CD4-positive, alpha-beta T cell treated with Interferon alpha-2 for 1 hour (primary cell): ENCODE data around the gene ADAM10.
"Not testable (repeated sequence)": the region's sequence is repeated elsewhere in the genome, so short reads cannot be mapped to it uniquely, and the experiment has no call there.

Source experiments
- DNase-seq, 2 donors: peaks; one replicate each; pipeline ENCODE4 v3.0.0-alpha.2; 2020 to 2022

ADAM10 gene, protein sequence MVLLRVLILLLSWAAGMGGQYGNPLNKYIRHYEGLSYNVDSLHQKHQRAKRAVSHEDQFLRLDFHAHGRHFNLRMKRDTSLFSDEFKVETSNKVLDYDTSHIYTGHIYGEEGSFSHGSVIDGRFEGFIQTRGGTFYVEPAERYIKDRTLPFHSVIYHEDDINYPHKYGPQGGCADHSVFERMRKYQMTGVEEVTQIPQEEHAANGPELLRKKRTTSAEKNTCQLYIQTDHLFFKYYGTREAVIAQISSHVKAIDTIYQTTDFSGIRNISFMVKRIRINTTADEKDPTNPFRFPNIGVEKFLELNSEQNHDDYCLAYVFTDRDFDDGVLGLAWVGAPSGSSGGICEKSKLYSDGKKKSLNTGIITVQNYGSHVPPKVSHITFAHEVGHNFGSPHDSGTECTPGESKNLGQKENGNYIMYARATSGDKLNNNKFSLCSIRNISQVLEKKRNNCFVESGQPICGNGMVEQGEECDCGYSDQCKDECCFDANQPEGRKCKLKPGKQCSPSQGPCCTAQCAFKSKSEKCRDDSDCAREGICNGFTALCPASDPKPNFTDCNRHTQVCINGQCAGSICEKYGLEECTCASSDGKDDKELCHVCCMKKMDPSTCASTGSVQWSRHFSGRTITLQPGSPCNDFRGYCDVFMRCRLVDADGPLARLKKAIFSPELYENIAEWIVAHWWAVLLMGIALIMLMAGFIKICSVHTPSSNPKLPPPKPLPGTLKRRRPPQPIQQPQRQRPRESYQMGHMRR

DNA sequence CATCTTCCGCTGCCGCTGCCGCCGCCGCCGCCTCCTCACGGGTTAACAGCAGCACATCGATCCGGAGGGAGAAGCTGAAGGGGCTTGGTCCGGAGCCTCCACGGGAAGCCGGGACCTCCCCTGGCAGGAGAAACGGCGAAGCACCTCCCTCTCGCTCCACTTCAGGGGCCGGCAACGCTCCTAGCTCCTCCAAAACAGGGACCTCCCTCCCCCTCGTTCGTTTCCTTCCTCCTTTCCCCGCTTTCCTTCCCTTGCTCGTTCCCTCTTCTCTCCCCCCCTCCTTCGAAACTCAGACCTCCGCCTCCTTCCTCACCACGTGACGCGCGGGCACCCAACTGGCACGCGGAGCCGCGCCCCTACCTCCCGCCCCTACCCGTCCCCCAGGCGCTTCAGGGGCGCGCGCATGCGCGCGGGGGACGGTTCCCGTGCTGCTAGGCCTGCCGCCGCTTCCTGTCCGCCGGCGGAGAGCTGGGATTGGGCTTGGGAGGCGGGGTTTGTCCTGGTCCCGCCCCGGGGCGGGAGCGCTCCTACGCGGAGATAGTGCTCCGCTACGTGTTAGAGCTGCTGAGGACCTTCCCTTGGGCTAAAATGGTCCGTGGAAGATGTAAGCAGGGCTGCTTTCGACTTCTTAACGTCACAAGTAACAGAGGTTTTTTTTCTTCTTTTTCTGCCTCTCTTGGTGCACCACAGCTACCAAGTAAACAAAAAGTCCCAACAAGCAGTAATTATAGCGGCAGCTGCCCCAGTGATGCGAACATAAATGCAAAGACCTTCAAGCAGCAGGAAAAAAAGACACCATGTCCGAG, at the start of gene ADAM10:
Gene ADAM10 (minus strand): TSS at position 176 of the 806 bp plus-strand sequence. CDS start 173 bp downstream, at position 3.
- DNase-seq: peak; percentile 98 to 99

- DNase-seq: no peak
Observed at GRCh38 chr15:58797505-58797904, 48.0 kb upstream of the ADAM10 start.

DNA sequence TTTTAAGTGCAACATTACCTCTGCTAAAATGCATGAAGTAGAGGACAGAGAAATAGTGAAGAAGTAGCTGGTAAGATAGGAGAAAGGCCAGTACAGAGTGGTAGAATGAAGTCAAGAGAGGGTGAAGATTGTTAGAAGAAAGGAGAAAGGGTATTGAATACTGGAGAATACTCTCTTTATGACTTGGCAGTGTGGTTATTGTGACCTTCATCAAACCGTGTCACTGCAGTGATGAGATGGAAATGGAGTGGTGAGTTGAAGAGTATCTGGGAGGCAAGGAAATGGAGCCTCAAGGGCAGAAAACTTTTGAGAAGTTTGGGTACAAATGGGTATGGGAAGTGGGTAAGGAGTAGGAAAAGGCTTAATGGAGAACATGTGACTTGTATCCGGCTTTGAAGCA, 46.3 kb upstream of the ADAM10 start:
- DNase-seq: no peak

GRCh38 chr15:58793862-58794261, 44.4 kb upstream of the ADAM10 start:
- no peak for DNase-seq

DNA sequence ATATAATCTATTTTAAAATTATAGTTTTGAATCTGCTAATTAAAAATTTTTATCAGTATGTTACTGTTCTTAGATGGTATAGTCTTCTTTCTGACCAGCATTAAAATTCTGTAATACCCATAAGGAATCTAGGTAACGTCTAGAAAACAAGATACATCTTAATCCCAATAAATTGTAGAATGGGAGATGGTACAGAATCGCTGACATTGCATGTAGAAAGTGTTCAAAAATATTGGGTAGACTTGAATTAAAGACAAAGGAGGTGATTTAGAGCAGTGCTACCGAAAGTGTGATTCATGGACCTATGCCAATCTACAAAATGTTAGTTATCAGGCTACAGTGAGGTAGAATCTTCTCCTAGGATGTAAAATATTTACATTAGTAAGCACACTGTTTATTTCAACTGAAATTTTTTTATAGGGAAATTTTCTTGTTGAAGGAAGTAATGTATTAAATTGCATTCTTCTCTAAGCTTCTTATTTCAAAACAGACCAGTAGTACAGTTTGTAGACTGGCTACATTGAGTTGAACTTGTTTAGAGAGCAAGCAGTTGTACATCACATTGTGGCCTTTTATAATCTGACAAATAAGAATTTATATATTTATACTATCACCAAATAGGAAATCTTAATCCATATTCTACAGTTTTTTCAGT, 38.7 kb upstream of the ADAM10 start:
- no peak for DNase-seq

GRCh38 chr15:58785355-58785754, 35.8 kb upstream of the ADAM10 start:
- DNase-seq: no peak

- DNase-seq: no peak
Observed at GRCh38 chr15:58779554-58779953, 30.0 kb upstream of the ADAM10 start.

DNA sequence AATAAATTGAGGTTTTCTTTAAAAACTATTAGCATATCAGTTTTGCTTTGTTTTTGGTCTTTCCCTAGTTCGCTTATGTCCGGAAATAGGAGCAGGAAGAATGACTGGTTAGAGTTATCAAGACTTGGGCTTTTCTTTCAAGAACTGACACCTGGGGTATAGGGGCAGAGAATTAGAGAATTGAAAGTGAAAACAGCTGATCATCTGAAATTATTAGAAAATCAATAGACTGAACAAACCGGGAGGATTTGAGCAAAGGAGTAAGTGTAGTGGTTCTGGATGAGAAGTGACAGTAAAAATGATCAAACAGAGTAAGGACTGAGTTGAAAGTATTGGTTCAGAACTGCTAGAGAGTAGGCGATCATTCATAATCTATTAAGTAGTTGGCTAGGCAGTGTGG, 27.6 kb upstream of the ADAM10 start:
- DNase-seq: no peak

DNA sequence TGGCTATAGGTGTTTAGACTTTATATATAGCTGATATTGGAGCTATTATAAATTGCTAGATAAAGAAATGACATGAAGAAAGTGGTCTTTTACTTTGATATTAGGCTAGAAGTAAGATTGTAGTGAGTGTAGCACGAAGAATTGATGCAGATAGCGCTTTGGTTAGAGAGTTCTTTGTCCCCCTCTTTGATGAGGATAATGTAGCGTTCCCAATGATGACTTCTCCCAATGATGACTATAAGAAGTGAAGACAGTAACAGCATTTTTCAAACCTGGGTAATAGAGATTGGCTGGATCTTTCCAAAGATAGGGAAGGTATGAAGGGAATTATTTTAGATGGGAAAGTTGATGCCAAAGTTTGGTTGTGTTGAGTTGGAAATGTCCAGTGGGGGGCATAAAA, 25.9 kb upstream of the ADAM10 start:
- DNase-seq: no peak

- no peak for DNase-seq
Observed at GRCh38 chr15:58773024-58773423, 23.5 kb upstream of the ADAM10 start.

DNA sequence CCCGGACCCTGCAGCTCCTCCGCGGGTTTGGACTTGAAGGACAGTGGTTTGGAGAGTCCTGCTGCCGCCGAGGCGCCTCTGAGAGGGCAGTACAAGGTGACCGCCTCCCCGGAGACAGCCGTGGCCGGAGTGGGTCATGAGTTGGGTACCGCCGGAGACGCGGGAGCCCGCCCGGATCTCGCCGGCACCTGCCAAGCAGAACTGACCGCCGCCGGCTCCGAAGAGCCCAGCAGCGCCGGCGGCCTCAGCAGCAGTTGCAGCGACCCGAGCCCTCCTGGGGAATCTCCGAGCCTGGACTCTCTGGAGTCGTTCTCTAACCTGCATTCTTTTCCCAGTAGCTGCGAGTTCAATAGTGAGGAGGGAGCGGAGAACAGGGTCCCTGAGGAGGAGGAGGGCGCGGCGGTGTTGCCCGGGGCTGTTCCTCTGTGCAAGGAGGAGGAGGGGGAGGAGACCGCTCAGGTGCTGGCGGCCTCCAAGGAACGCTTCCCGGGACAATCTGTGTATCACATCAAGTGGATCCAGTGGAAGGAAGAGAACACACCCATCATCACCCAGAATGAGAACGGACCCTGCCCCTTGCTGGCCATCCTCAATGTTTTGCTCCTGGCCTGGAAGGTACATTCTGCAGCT, 22.2 kb upstream of the ADAM10 start:
- DNase-seq: peak in 1 of 2 donors; percentile 14

- DNase-seq: peak; percentile 93 to 94
Observed at GRCh38 chr15:58770857-58771620, 21.5 kb upstream of the ADAM10 start, which contains the start of gene MINDY2. TSS of gene MINDY2 (plus strand) at chr15:58771302. CDS start at chr15:58771396, 94 bp downstream.

DNA sequence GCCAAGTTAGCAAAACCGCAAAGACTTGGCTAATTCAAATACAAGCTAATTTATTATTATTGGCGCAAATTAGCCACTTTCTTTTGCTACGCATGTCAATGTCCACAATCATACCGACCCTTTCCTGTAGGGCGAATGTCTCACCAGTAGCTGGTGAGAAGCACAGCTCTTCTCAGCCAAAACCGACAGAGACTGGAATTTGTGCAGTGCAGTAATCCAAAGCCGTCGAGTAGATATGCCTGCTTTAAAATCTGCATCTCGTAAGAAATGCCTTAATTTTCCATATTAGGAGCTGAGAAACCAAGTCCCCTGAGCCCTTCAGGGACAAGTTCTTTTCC, 21.0 kb upstream of the ADAM10 start:
- DNase-seq: peak; percentile 9 to 47

DNA sequence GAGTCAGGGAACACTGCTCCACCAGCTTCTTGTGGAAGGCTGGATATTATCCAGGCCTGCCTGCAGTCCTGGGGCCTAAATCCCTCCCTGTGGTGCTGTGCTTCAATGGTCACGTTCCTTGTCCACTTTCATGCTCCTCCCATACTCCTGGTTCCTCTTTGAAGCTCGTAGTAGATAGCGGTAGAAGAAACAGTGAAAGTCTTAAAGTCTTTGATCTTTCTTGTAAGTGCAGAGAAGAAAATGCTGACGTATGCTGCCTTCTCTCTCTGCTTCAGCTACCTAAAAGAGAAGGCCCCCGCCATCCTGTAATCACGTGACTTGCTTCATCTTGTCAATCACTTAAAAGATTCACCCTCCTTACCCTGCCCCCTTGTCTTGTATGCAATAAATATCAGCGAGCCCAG, 19.1 kb upstream of the ADAM10 start:
- not testable (repeated sequence) for DNase-seq

GRCh38 chr15:58766290-58766689, 16.8 kb upstream of the ADAM10 start:
- DNase-seq: no peak

DNA sequence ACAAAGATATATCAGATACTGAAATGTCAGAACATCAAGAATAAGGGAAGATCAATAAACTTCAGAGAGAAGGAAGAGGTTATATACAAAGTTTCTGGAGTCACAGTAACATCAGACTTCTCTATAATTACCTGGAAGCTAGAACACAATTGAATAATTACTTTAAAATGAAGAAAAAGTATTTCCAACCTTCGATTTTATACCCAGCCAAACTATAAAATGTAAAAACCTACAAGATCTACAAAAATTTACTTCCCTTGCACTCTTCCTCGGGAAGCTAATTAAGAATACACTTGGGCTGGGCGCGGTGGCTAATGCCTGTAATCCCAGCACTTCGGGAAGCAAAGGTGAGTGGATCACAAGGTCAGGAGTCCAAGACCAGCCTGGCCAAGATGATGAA, 15.0 kb upstream of the ADAM10 start:
- DNase-seq: no peak

- DNase-seq: no peak
Observed at GRCh38 chr15:58762731-58763130, 13.2 kb upstream of the ADAM10 start.

DNA sequence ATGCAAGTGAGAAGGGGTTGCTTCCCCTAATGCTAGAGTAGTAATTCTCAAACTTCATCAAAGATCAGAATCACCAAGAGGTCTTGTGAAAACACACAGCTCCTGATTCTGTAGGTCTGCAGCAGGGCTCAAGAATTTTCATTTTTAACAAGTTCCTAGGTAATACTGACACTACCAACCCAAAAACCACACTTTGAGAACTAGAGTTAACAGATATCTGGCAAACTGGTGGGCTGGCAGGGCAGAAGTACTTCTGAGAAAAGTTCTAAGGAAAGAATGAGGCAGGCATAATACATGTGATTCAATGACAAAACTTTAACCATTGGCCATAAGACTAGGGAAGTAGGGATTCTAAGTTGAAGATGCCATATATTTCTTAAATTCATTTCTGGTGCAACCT, 12.8 kb upstream of the ADAM10 start:
- DNase-seq: no peak

DNA sequence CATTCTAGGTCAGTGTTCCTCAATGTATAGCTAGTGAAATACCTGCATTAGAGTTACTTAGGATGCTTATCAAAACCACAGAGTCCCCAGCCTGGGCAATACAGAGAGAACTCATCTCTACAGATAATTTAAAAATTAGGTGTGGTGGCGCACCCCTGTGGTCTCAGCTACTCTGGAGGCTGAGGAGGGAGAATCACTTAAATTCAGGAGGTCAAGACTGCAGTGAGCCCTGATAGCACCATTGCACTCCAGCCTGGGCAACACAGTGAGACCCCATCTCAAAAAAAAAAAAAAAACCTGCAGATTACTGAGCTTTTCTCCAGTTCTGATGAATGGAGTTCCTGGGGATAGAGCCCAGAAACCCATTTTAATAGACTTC, 11.5 kb upstream of the ADAM10 start:
- DNase-seq: peak; percentile 17 to 42

GRCh38 chr15:58760385-58761009, 11.0 kb upstream of the ADAM10 start:
- no peak for DNase-seq

DNA sequence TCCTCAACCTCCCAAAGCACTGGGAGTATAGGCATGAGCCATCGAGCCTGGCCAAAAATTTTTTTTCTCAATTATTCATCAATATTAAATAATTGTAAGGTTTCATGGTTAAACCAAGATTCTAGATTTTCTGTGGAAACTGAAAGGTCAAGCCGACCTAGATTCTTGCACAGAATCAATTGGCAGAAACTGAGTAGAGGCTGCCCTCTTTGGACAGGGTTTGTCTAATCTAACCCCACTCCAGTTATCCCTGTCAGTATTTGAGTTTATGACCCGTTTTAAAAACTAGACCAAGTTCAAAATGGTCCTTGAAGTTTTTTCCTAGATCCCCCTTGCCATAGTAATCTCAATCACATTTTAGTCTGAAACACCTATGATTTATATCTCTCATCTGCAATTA, 8.6 kb upstream of the ADAM10 start:
- DNase-seq: no peak
